CD8-positive, alpha-beta memory T cell (primary cell): Measurements from ENCODE around the gene ZNF219. TPM values are rescaled to one million over a fixed set of nuclear protein-coding genes. Genes with fewer than 3 reads are reported as not detected.

Source experiments
- CTCF ChIA-PET: fragments of 350-600 bp; sonication (Branson Sonifier 250); formaldehyde crosslinking; loops from one replicate; lab custom pipeline; 2021; ENCODE audit warnings: antibody characterized with exemption; lab: Charles Lee
- POLR2A ChIA-PET: fragments of 350-600 bp; sonication (Branson Sonifier 250); formaldehyde crosslinking; loops from one replicate; lab custom pipeline; 2021; ENCODE audit warnings: antibody characterized with exemption; lab: Charles Lee
- DNase-seq, 5 donors: peaks; one replicate each; pipeline versions ENCODE4 v3.0.0 to v3.0.0-alpha.2; 2020 to 2022; ENCODE audit warnings: mixed read lengths in 1 of 5
- H3K27ac ChIP-seq: one replicate; pipeline ENCODE4 v1.7.0; 2013; ENCODE audit warnings: low read depth, mild to moderate bottlenecking, low read length, moderate library complexity
- H3K27me3 ChIP-seq: 2 replicates; pipeline ENCODE4 v1.7.0; 2013; ENCODE audit warnings: low read length, mild to moderate bottlenecking; ENCODE audit not compliant: insufficient read depth, poor library complexity, severe bottlenecking
- H3K36me3 ChIP-seq: 2 replicates; pipeline ENCODE4 v1.7.0; 2013; ENCODE audit warnings: mild to moderate bottlenecking, low read length, moderate library complexity; ENCODE audit not compliant: insufficient read depth
- H3K4me1 ChIP-seq: 2 replicates; pipeline ENCODE4 v1.7.0; 2013; ENCODE audit warnings: mild to moderate bottlenecking, low read length, moderate library complexity; ENCODE audit not compliant: insufficient read depth
- H3K4me3 ChIP-seq: 2 replicates; pipeline ENCODE4 v1.7.0; 2013; ENCODE audit warnings: mild to moderate bottlenecking, low read length
- H3K9me3 ChIP-seq: 2 replicates; pipeline ENCODE4 v1.7.0; 2013; ENCODE audit warnings: mild to moderate bottlenecking, low read length
- H3K27ac Mint-ChIP-seq, 8 donors: one replicate each; pipeline ENCODE4 v1.8.0; 2020 to 2021; ENCODE audit warnings: mixed read lengths in 8 of 8, mild to moderate bottlenecking in 6 of 8, inconsistent platforms in 3 of 8, moderate library complexity in 3 of 8
- H3K27me3 Mint-ChIP-seq, 2 donors: one replicate each; pipeline ENCODE4 v1.8.0; 2020 to 2021; ENCODE audit warnings: mixed read lengths in 2 of 2, mild to moderate bottlenecking in 1 of 2, moderate library complexity in 1 of 2
- H3K36me3 Mint-ChIP-seq, 3 donors: one replicate each; pipeline ENCODE4 v1.8.0; 2020 to 2021; ENCODE audit warnings: mixed read lengths in 3 of 3, inconsistent platforms in 1 of 3, mild to moderate bottlenecking in 1 of 3
- H3K4me1 Mint-ChIP-seq, 3 donors: one replicate each; pipeline ENCODE4 v1.8.0; 2020 to 2021; ENCODE audit warnings: mixed read lengths in 3 of 3, inconsistent platforms in 1 of 3, mild to moderate bottlenecking in 1 of 3
- H3K4me3 Mint-ChIP-seq, 7 donors: one replicate each; pipeline ENCODE4 v1.8.0; 2020 to 2021; ENCODE audit warnings: mixed read lengths in 7 of 7, mild to moderate bottlenecking in 6 of 7, moderate library complexity in 4 of 7, inconsistent platforms in 2 of 7
- H3K9me3 Mint-ChIP-seq, 5 donors: one replicate each; pipeline ENCODE4 v1.8.0; 2020 to 2022; ENCODE audit warnings: mixed read lengths in 5 of 5, mild to moderate bottlenecking in 3 of 5, moderate library complexity in 2 of 5, inconsistent platforms in 1 of 5
- polyA plus RNA-seq: library from polyadenylated mRNA; unstranded; fragments of 300-500 nt; fragmentation: Illumina TruSeq; gene quantifications from one replicate; pipeline ENCODE4 v1.2.3, GENCODE V29; 2021
- total RNA-seq, 2 experiments: library from RNA; stranded (reverse); gene quantifications; one replicate each; pipeline ENCODE4 v1.2.3, GENCODE V29; 2021

ZNF219 gene
- total and polyA plus RNA-seq, 3 experiments from 2014 or later = 1.3 to 8.2 (median 7.0) TPM

DNA sequence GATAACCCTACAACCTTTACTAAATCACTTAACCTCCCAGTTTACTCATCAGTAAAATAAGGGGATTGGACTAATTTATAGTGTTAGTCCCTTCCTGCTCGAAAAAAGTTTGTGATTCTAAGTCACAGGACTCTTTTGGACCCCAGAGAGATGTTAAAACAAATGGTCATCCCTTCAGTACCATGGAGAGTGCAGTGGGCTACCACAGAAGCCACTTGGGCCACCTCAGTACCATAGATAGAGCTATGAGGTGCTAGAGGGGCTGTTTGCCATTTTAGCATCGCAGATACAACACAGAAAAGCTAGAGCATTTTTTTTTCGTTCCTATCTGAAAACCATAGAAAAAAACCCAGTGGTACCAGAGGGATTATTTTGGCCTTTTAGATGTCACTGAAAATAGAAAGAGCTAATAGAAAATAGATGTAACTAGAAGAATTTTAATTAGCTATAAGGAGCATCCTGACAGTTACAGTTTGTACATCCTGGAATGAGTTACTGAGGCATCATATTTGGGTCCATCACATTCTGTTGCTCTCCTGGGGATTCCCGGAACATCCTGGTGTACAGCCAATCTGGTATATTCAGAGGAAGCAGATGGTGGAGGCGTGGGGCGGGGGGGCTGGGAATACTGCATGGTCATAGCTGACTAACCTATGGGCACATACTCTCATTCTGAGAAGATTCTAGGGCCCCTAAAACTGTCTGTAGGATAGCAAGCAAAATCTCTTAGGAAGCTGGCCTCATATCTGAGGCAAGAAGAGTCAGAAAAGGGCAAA is 2.8 kb downstream of the ZNF219 start:
- H3K27ac Mint-ChIP-seq = peak overlapping the region in 6 of 8 donors; percentile 67 to 95 (median 87)
- H3K36me3 ChIP-seq = no peaks in the 10 kb centered on the region
- POLR2A ChIA-PET = no interaction called here

DNA sequence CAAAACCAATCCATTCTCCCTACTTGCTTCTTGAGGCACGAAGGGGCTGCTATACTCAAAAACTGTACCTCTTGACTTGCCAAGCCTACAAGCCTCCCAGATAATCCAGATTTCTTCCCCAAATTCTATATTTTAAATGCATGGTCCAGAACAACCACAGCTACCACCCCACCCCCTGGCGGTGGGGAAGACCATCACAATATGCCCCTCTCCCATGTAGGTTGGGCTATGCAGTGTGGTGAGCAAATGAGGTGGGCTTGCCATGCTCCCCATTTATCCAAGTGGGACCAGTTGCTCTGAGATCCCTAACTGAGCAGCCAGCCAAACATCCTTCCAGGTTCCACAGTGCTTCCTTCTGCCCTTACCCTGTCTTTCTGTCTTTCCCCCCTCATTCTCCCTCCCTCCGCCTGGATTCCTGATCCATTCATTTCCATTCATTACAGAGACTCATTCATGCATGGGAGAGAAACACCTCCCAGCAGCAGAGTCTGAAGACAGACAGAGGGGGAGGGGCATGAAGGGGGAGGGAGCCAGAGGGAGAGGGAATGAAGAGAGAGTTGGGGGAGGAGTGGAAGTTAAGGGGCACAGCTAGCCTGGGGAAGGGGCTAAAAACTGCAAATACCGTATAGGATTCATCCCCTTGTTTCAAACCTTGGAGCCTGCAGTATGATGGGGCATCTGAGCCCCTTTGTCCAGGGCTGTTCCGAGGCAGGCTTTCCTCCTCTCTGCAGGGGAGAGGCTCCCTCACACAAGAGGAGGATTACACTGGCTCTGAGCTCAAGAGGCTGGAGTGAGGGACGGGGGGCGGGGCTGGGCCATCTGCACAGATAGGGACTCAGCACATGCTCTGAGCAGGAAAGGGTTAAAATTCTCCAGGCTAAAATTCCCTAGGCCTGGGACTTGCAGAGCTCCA is 4.4 kb downstream of the ZNF219 start:
- H3K9me3 Mint-ChIP-seq = no peaks in the 10 kb centered on the region
- H3K36me3 ChIP-seq = no peaks in the 10 kb centered on the region
- H3K4me3 Mint-ChIP-seq = no peak overlapping the region
- peaks cover 4% of the 10 kb centered on the region for H3K4me1 ChIP-seq
- ChIA-PET POLR2A (interaction anchor here (2.3 kb wide), 1 partner anchor 10 kb away, joined by 11 read pairs; no protein-coding TSS in a partner anchor), CTCF (interaction anchor here (1.0 to 7.8 kb wide), 12 partner anchors 11 to 93 kb away, joined by 3 to 195 read pairs (median 8); partner anchors contain the start of genes ARHGEF40 and TMEM253)
- H3K27ac ChIP-seq = no peak overlapping the region
- H3K9me3 ChIP-seq = no peaks in the 10 kb centered on the region
- H3K4me1 Mint-ChIP-seq = peaks cover 14 to 28% (median 15%) of the 10 kb centered on the region in 3 donors
- no peaks in the 10 kb centered on the region for H3K27me3 ChIP-seq
- peaks cover 3 to 4% of the 10 kb centered on the region in 2 donors for H3K27me3 Mint-ChIP-seq
- H3K27ac Mint-ChIP-seq = peak overlapping the region in 3 of 8 donors; percentile 3 to 47 (median 15)
- H3K4me3 ChIP-seq = no peak overlapping the region
- DNase-seq = no peak
- peaks cover 0 to 1% (median 0%) of the 10 kb centered on the region in 3 donors for H3K36me3 Mint-ChIP-seq

More for the DNA sequence above, 2.8 kb downstream of the ZNF219 start:
- H3K4me3 ChIP-seq = no peak overlapping the region
- H3K27me3 ChIP-seq = no peaks in the 10 kb centered on the region
- H3K9me3 ChIP-seq = no peaks in the 10 kb centered on the region
- Mint-ChIP-seq H3K36me3 (peaks cover 0 to 1% (median 0%) of the 10 kb centered on the region in 3 donors), H3K4me1 (peaks cover 19 to 26% (median 19%) of the 10 kb centered on the region in 3 donors), H3K9me3 (peaks cover 0 to under 1% (median 0%) of the 10 kb centered on the region in 5 donors), H3K27me3 (peaks cover 10 to 12% of the 10 kb centered on the region in 2 donors), H3K4me3 (peak overlapping the region in 3 of 7 donors; percentile 15 to 82 (median 45))
- no peak overlapping the region for H3K27ac ChIP-seq
- DNase-seq = no peak
- peaks cover 8% of the 10 kb centered on the region for H3K4me1 ChIP-seq
- CTCF ChIA-PET = interaction anchor here (0.5 to 7.8 kb wide), 7 partner anchors 8 to 80 kb away, joined by 3 to 195 read pairs (median 5); partner anchors contain the start of gene TMEM253

DNA sequence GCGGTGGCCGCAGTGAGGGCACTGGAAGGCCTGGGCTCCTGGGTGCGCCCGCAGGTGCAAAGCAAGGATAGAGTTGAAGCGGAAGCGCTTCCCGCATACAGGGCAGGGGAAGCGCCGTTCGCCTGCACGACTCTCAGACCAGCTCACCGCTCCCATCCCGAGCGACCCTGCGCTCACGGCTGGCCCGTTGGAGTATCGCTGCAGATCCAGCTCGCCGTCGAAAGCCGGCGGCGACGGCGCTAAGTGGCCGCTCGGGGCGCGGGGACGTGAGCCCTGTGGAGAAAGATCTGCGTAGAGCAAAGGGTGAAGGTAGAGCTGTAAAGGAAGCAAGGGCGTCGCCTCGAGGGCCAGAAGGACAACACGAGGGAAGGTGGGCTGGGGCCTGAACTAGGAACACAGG is 5.4 kb downstream of the ZNF219 start:
- CTCF ChIA-PET = interaction anchor here (0.9 to 7.8 kb wide), 26 partner anchors 9 to 120 kb away, joined by 3 to 195 read pairs (median 6); partner anchors contain the start of genes ARHGEF40, RNASE13 and TMEM253
- Mint-ChIP-seq H3K4me3 (peak overlapping the region in 1 of 7 donors; percentile 81), H3K27me3 (no peaks in the 10 kb centered on the region), H3K36me3 (peaks cover 0 to 1% (median 0%) of the 10 kb centered on the region in 3 donors), H3K9me3 (no peaks in the 10 kb centered on the region), H3K4me1 (peaks cover 14 to 29% (median 17%) of the 10 kb centered on the region in 3 donors), H3K27ac (no peak overlapping the region)
- Histone ChIP-seq H3K9me3 (no peaks in the 10 kb centered on the region), H3K4me1 (peaks cover 4% of the 10 kb centered on the region), H3K4me3 (no peak overlapping the region), H3K27me3 (no peaks in the 10 kb centered on the region), H3K36me3 (no peaks in the 10 kb centered on the region), H3K27ac (no peak overlapping the region)
- DNase-seq = no peak
- POLR2A ChIA-PET = interaction anchor here (1.1 to 2.3 kb wide), 4 partner anchors 11 to 78 kb away, joined by 3 to 11 read pairs (median 4); partner anchors contain the start of gene ARHGEF40

DNA sequence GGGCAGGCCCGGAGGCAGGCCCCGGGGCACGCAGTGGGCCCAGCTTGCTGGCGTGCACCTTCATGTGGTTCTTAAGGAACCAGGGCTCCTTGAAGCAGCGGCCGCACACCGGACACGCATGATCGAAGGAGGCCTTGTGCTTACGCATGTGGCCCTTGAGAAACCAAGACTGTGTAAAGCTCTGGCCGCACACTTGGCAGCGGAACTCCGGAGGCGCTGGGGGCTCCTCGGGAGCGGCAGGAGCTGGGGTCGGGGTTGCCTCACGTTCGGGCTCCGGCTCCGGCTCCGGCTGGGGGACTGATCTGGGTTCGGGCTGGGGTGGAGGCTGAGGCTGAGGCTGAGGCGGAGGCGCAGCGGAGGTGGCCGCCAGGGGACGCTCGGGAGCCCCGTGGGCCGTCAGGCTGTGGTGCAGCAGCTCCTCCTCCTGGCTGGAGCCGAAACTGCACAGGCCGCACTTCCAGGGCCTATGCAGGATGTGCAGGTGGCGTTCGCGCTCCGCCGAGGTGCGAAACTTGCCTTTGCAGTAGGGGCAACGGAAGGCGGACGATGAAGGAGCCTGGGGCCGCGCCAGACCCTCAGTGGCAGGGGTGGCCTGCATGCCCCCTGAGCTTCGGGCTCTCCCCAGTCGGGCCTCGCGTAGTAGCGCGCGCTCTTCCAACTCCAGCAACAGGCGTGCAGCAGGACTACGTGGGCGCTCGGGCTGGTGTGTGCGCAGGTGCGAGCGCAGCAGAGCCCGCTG is 6.0 kb downstream of the ZNF219 start:
- H3K9me3 ChIP-seq = no peaks in the 10 kb centered on the region
- Mint-ChIP-seq H3K27ac (peak overlapping the region in 7 of 8 donors; percentile 52 to 94 (median 86)), H3K4me3 (no peak overlapping the region), H3K27me3 (no peaks in the 10 kb centered on the region), H3K4me1 (peaks cover 19 to 34% (median 23%) of the 10 kb centered on the region in 3 donors), H3K9me3 (no peaks in the 10 kb centered on the region), H3K36me3 (peaks cover 0 to 1% (median 0%) of the 10 kb centered on the region in 3 donors)
- no peak overlapping the region for H3K27ac ChIP-seq
- POLR2A ChIA-PET = interaction anchor here (1.1 to 2.3 kb wide), 4 partner anchors 12 to 78 kb away, joined by 3 to 11 read pairs (median 4); partner anchors contain the start of gene ARHGEF40
- H3K4me1 ChIP-seq = peaks cover 9% of the 10 kb centered on the region
- CTCF ChIA-PET = interaction anchor here (0.8 to 7.8 kb wide), 29 partner anchors 8 to 120 kb away, joined by 3 to 195 read pairs (median 5); partner anchors contain the start of genes ARHGEF40, RNASE13 and TMEM253
- no peaks in the 10 kb centered on the region for H3K36me3 ChIP-seq
- no peak overlapping the region for H3K4me3 ChIP-seq
- H3K27me3 ChIP-seq = no peaks in the 10 kb centered on the region
- peak; percentile 86 to 93 (median 88) for DNase-seq

DNA sequence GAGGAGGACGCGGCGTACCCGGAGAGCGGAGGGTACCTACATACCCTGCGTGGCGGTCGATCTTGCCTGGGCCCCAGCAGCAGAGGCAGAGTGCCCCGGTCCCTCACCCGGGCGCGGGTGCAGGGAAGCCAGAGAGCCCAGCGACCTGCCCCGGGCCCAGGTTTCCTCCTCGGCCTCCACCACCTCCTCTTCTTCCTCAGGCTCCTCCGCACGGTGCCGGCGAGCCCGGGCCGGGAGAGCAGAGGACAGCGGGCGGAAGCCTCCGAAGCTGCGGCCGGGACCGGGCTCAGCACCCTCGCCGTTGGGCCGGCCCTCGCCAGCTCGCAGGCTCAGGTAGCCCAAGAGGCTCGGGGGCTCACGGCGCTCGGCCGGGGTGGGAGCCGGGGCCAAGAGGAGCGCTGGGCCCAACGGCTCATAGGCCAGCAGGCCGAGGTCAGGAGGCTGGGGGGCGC is 6.6 kb downstream of the ZNF219 start:
- H3K27ac ChIP-seq = no peak overlapping the region
- H3K9me3 ChIP-seq = no peaks in the 10 kb centered on the region
- no peaks in the 10 kb centered on the region for H3K27me3 Mint-ChIP-seq
- ChIA-PET POLR2A (interaction anchor here (1.2 to 2.3 kb wide), 3 partner anchors 12 to 77 kb away, joined by 3 to 11 read pairs (median 4); no protein-coding TSS in a partner anchor), CTCF (interaction anchor here (0.8 to 7.8 kb wide), 21 partner anchors 8 to 97 kb away, joined by 3 to 195 read pairs (median 6); partner anchors contain the start of genes ARHGEF40, RNASE13 and TMEM253)
- H3K4me3 Mint-ChIP-seq = no peak overlapping the region
- no peaks in the 10 kb centered on the region for H3K36me3 ChIP-seq
- peaks cover 20 to 33% (median 29%) of the 10 kb centered on the region in 3 donors for H3K4me1 Mint-ChIP-seq
- H3K4me3 ChIP-seq = no peak overlapping the region
- H3K27ac Mint-ChIP-seq = peak overlapping the region in 2 of 8 donors; percentile 66 to 75
- DNase-seq = no peak
- H3K27me3 ChIP-seq = no peaks in the 10 kb centered on the region
- H3K36me3 Mint-ChIP-seq = peaks cover 0 to 1% (median 0%) of the 10 kb centered on the region in 3 donors
- peaks cover 15% of the 10 kb centered on the region for H3K4me1 ChIP-seq
- no peaks in the 10 kb centered on the region for H3K9me3 Mint-ChIP-seq

DNA sequence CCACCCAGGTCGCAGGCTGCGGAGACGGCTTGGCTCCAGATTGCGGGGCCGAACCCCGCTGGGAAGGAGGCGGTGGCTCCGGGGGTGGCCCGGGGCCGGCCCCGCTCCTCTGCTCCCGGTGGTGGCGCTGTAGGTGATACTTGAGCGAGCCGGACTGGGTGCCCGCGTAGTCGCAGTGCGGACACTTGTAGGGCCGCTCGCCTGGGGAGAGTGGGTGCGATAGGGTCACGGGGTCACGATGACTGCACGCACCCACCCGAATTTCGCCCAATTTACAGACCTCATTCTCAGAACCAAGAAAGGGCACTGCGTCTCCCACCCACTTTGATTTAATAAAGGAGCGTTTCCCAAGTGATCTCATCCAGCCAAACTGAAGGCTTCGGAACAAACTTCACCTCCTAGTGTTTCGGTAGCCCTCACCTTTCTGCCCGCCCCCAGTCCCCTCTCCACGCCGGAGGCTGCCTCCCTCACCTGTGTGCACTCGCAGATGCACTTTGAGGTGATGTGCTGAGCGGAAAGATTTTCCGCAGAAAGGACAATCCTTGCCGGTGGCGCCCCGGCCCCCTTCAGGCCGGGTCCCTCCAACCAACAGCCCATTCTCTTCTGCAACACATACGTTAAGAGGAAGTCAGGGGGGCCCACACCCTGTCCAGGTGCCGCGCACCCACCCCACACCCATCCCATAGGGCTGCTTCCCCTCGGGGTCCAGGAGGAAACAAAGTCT is 7.4 kb downstream of the ZNF219 start:
- Mint-ChIP-seq H3K4me3 (no peak overlapping the region), H3K9me3 (no peaks in the 10 kb centered on the region), H3K27ac (peak overlapping the region in 5 of 8 donors; percentile 56 to 86 (median 66)), H3K27me3 (no peaks in the 10 kb centered on the region), H3K36me3 (peaks cover 0 to 1% (median 0%) of the 10 kb centered on the region in 3 donors), H3K4me1 (peaks cover 25 to 35% (median 34%) of the 10 kb centered on the region in 3 donors)
- Histone ChIP-seq H3K27ac (no peak overlapping the region), H3K9me3 (no peaks in the 10 kb centered on the region), H3K36me3 (no peaks in the 10 kb centered on the region), H3K4me3 (no peak overlapping the region), H3K27me3 (no peaks in the 10 kb centered on the region), H3K4me1 (peaks cover 18% of the 10 kb centered on the region)
- ChIA-PET CTCF (interaction anchor here (0.8 to 7.8 kb wide), 13 partner anchors 9 to 83 kb away, joined by 3 to 195 read pairs (median 8); partner anchors contain the start of genes RNASE13 and TMEM253), POLR2A (interaction anchor here (1.6 kb wide), 1 partner anchor 23 kb away, joined by 4 read pairs; no protein-coding TSS in a partner anchor)
- no peak for DNase-seq
